ENCODE results near the gene TRIP6.

Gene TRIP6

GRCh38 chr7:100822236-100823139, 44.7 kb upstream of the TRIP6 start:
- ChIA-PET CTCF (interaction anchor here (1.0 to 1.1 kb wide), 2 partner anchors 22 to 30 kb away, joined by 3 to 6 read pairs; partner anchors contain the start of gene SLC12A9), POLR2A (no interaction called here)
- no peak for TF ChIP-seq ZNF37A (tag by site-specific recombination; IDR thresholded peaks at IDR 0.05)
- no peak for TF ChIP-seq WT1 (tag by site-specific recombination; IDR thresholded peaks at IDR 0.05)
- no peak for TF ChIP-seq ZNF292 (tag by site-specific recombination; IDR thresholded peaks at IDR 0.05; ENCODE audit: borderline replicate concordance, low read depth)
- no peak for TF ChIP-seq ZNF776 (tag by site-specific recombination; IDR thresholded peaks at IDR 0.05; ENCODE audit: borderline replicate concordance)
- TF ChIP-seq ZBTB10 (tag by site-specific recombination; IDR thresholded peaks at IDR 0.05): no peak
- no peak for TF ChIP-seq ZSCAN5A (tag by site-specific recombination; IDR thresholded peaks at IDR 0.05)
- no peak for TF ChIP-seq KLF17 (tag by site-specific recombination; IDR thresholded peaks at IDR 0.05)
- no peak for TF ChIP-seq ZNF16 (tag by site-specific recombination; IDR thresholded peaks at IDR 0.05; ENCODE audit: low read depth)
- TF ChIP-seq ZNF341 (tag by site-specific recombination; IDR thresholded peaks at IDR 0.05; ENCODE audit: low read depth): no peak
- H3K4me3 ChIP-seq (ENCODE audit: low read depth, low read length): no peak overlapping the region
- H3K27ac ChIP-seq (ENCODE audit: extremely low read depth, low read depth, low read length): no peak overlapping the region
- no peaks in the 10 kb centered on the region for H3K4me1 ChIP-seq (ENCODE audit: control insufficient read depth, insufficient read depth, low read length)
- peaks cover 28 to 59% of the 10 kb centered on the region in 2 experiments for H3K36me3 ChIP-seq (ENCODE audit: control insufficient read depth in 2 of 2, insufficient read depth in 1 of 2, low read length in 2 of 2)
- H3K9me3 ChIP-seq (ENCODE audit: control insufficient read depth, insufficient read depth, low read depth, low read length): no peaks in the 10 kb centered on the region

GRCh38 chr7:100823140-100823525, 44.1 kb upstream of the TRIP6 start:
- ChIA-PET CTCF (no interaction called here), POLR2A (no interaction called here)
- H3K4me3 ChIP-seq (ENCODE audit: low read depth, low read length): no peak overlapping the region
- H3K36me3 ChIP-seq (ENCODE audit: control insufficient read depth in 2 of 2, insufficient read depth in 1 of 2, low read length in 2 of 2): peaks cover 23 to 57% of the 10 kb centered on the region in 2 experiments
- H3K9me3 ChIP-seq (ENCODE audit: control insufficient read depth, insufficient read depth, low read depth, low read length): no peaks in the 10 kb centered on the region
- no peak overlapping the region for H3K27ac ChIP-seq (ENCODE audit: extremely low read depth, low read depth, low read length)
- H3K4me1 ChIP-seq (ENCODE audit: control insufficient read depth, insufficient read depth, low read length): no peaks in the 10 kb centered on the region
- TF ChIP-seq, protein P1, sequence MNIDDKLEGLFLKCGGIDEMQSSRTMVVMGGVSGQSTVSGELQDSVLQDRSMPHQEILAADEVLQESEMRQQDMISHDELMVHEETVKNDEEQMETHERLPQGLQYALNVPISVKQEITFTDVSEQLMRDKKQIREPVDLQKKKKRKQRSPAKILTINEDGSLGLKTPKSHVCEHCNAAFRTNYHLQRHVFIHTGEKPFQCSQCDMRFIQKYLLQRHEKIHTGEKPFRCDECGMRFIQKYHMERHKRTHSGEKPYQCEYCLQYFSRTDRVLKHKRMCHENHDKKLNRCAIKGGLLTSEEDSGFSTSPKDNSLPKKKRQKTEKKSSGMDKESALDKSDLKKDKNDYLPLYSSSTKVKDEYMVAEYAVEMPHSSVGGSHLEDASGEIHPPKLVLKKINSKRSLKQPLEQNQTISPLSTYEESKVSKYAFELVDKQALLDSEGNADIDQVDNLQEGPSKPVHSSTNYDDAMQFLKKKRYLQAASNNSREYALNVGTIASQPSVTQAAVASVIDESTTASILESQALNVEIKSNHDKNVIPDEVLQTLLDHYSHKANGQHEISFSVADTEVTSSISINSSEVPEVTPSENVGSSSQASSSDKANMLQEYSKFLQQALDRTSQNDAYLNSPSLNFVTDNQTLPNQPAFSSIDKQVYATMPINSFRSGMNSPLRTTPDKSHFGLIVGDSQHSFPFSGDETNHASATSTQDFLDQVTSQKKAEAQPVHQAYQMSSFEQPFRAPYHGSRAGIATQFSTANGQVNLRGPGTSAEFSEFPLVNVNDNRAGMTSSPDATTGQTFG (tag by site-specific recombination; IDR thresholded peaks at IDR 0.05; ENCODE audit: borderline replicate concordance): no peak
- TF ChIP-seq ZNF776 (tag by site-specific recombination; IDR thresholded peaks at IDR 0.05; ENCODE audit: borderline replicate concordance): no peak
- no peak for TF ChIP-seq ZNF548 (tag by site-specific recombination; IDR thresholded peaks at IDR 0.05)
- no peak for TF ChIP-seq SCRT2 (tag by site-specific recombination; IDR thresholded peaks at IDR 0.05)
- no peak for TF ChIP-seq PRDM4 (tag by site-specific recombination; IDR thresholded peaks at IDR 0.05)
- no peak for TF ChIP-seq ZNF621 (tag by site-specific recombination; IDR thresholded peaks at IDR 0.05)
- TF ChIP-seq, protein P2, sequence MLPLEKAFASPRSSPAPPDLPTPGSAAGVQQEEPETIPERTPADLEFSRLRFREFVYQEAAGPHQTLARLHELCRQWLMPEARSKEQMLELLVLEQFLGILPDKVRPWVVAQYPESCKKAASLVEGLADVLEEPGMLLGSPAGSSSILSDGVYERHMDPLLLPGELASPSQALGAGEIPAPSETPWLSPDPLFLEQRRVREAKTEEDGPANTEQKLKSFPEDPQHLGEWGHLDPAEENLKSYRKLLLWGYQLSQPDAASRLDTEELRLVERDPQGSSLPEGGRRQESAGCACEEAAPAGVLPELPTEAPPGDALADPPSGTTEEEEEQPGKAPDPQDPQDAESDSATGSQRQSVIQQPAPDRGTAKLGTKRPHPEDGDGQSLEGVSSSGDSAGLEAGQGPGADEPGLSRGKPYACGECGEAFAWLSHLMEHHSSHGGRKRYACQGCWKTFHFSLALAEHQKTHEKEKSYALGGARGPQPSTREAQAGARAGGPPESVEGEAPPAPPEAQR (tag by site-specific recombination; IDR thresholded peaks at IDR 0.05): no peak
- no peak for TF ChIP-seq ZNF16 (tag by site-specific recombination; IDR thresholded peaks at IDR 0.05; ENCODE audit: low read depth)
- no peak for TF ChIP-seq ZNF223 (tag by site-specific recombination; IDR thresholded peaks at IDR 0.05)
- TF ChIP-seq, protein P3, sequence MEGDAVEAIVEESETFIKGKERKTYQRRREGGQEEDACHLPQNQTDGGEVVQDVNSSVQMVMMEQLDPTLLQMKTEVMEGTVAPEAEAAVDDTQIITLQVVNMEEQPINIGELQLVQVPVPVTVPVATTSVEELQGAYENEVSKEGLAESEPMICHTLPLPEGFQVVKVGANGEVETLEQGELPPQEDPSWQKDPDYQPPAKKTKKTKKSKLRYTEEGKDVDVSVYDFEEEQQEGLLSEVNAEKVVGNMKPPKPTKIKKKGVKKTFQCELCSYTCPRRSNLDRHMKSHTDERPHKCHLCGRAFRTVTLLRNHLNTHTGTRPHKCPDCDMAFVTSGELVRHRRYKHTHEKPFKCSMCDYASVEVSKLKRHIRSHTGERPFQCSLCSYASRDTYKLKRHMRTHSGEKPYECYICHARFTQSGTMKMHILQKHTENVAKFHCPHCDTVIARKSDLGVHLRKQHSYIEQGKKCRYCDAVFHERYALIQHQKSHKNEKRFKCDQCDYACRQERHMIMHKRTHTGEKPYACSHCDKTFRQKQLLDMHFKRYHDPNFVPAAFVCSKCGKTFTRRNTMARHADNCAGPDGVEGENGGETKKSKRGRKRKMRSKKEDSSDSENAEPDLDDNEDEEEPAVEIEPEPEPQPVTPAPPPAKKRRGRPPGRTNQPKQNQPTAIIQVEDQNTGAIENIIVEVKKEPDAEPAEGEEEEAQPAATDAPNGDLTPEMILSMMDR (tag by site-specific recombination; IDR thresholded peaks at IDR 0.05): no peak
- no peak for TF ChIP-seq ZNF473 (tag by site-specific recombination; IDR thresholded peaks at IDR 0.05)
- no peak for TF ChIP-seq ZFP69B (tag by site-specific recombination; IDR thresholded peaks at IDR 0.05)
